ENCODE measurements around the gene CAMK1D. TPM values are rescaled to one million over a fixed set of nuclear protein-coding genes. Genes with fewer than 3 reads are reported as not detected.

Gene CAMK1D
- total RNA-seq, 4 donors from 2014 or later = 29.7 to 36.7 (median 33.3) TPM

DNA sequence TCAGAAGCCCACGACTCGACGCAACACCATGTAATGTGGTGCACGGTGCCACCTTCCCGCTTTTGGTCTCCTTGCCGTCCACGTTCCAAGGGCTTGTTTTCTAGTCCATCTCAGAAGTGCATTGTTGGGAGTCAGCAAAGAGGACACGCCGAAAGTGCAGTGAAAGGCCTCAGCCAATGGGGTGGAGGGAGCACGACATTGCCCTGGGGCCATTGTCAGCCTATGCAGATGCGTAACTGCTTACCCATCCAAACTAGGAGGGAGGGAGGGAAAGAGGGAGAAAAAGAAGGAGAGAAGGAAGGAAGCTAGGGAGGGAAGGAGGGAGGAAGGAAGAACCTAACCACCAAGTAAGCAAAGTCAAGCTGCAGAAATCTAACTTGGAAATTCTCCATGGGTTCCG is 449.8 kb downstream of the CAMK1D start:
- no peak overlapping the region for H3K4me3 ChIP-seq (ENCODE audit: low read depth, poor library complexity, severe bottlenecking)
- 81 to 84% methylated on average over 12 of the region's 12 CpGs for WGBS, 2 donors
- TF ChIP-seq, protein P1, sequence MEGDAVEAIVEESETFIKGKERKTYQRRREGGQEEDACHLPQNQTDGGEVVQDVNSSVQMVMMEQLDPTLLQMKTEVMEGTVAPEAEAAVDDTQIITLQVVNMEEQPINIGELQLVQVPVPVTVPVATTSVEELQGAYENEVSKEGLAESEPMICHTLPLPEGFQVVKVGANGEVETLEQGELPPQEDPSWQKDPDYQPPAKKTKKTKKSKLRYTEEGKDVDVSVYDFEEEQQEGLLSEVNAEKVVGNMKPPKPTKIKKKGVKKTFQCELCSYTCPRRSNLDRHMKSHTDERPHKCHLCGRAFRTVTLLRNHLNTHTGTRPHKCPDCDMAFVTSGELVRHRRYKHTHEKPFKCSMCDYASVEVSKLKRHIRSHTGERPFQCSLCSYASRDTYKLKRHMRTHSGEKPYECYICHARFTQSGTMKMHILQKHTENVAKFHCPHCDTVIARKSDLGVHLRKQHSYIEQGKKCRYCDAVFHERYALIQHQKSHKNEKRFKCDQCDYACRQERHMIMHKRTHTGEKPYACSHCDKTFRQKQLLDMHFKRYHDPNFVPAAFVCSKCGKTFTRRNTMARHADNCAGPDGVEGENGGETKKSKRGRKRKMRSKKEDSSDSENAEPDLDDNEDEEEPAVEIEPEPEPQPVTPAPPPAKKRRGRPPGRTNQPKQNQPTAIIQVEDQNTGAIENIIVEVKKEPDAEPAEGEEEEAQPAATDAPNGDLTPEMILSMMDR (IDR thresholded peaks at IDR 0.05) = no peak
- no peak for TF ChIP-seq POLR2A (IDR thresholded peaks at IDR 0.05)
- intact Hi-C loops (cut with DNase I; ENCODE audit: low total_unique reads) = no loop called here
- no peak for DNase-seq (ENCODE audit: low spot score in 2 of 2)

DNA sequence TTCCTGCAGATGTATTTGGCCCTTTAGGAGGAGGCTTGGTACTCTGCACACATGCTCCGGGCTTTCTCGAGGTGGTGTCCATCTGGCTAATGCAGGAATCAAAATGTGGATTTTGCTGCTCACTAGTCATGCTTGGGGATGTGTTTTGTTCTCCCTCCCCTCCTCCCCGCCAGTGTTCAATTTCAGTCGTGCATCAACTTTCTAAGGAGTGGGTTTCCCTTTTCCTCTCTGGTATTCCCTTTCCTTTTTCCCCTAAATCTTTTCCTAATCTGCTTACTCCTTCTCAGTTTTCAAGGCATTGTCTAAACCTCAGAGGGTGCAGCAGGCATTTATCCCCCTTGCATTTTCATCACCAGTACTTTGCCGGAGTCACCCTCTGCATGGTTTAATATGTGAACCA is 450.4 kb downstream of the CAMK1D start:
- no peak for DNase-seq (ENCODE audit: low spot score in 2 of 2)
- 81 to 86% methylated on average over 5 of the region's 5 CpGs for WGBS, 2 donors
- intact Hi-C loops (cut with DNase I; ENCODE audit: low total_unique reads) = no loop called here
- no peak overlapping the region for H3K4me3 ChIP-seq (ENCODE audit: low read depth, poor library complexity, severe bottlenecking)
- TF ChIP-seq POLR2A (IDR thresholded peaks at IDR 0.05) = no peak
- TF ChIP-seq, protein P1 (IDR thresholded peaks at IDR 0.05) = no peak

DNA sequence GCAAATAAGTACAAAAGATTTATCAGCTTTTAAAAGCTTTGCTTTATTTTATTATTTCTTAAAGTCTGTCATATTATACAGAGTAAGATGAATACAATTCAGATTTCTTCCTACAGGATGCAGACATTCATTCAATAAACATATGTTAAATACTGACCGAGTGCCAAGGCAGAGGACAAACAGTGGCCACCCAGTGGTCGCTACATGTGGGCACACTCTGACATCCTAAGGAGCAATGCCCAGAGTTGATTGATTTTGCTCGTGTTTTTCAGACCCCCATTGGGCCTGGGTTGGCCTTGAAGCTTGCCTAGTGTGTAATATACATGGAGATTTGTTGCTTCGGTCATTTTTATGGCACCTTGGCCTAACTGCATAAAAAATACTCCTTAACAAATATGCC is 451.0 kb downstream of the CAMK1D start:
- 93 to 94% methylated on average over 4 of the region's 4 CpGs for WGBS, 2 donors
- no peak overlapping the region for H3K4me3 ChIP-seq (ENCODE audit: low read depth, poor library complexity, severe bottlenecking)
- DNase-seq (ENCODE audit: low spot score in 2 of 2) = no peak
- TF ChIP-seq, protein P1 (IDR thresholded peaks at IDR 0.05) = no peak
- TF ChIP-seq POLR2A (IDR thresholded peaks at IDR 0.05) = no peak
- intact Hi-C loops (cut with DNase I; ENCODE audit: low total_unique reads) = no loop called here

DNA sequence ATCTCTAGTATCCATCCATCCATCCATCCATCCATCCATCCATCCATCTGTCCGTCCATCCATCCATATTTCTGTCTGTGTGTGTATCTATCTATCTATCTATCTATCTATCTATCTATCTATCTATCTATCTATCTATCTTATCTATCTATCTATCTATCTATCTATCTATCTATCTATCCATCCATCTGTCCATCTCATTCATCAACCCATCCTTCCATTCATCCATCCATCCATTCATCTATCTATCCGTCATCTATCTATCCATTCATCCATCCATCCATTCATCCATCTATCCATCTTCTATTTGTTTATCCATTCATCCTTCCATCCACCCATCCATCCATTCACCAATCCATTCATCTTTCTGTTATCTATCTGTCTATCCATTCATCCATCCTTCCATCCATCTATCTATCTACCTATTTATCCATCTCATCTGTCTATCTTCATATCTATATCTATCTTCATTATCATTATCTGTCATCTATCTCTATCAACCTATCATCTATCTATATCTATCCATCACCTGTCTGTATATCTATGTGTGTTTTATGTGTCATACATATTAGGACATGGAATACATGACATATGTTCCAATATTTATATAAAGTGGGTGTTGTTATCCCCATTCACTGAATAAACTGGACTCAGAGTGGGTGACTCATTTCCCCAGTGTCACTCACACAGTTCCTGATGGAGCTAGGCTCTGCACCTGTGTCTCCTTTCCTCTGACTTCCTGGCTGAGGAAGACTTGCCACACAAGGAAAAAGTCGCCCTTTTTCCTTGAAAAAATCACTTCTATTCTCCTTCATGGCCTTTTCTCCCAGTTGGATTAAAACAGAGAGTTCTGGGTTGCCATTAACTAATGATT is 452.1 kb downstream of the CAMK1D start:
- DNase-seq (ENCODE audit: low spot score in 2 of 2) = no peak
- intact Hi-C loops (cut with DNase I; ENCODE audit: low total_unique reads) = no loop called here
- 94 to 96% methylated on average over 3 of the region's 3 CpGs for WGBS, 2 donors
- TF ChIP-seq POLR2A (IDR thresholded peaks at IDR 0.05) = no peak
- TF ChIP-seq, protein P1 (IDR thresholded peaks at IDR 0.05) = no peak
- no peak overlapping the region for H3K4me3 ChIP-seq (ENCODE audit: low read depth, poor library complexity, severe bottlenecking)

DNA sequence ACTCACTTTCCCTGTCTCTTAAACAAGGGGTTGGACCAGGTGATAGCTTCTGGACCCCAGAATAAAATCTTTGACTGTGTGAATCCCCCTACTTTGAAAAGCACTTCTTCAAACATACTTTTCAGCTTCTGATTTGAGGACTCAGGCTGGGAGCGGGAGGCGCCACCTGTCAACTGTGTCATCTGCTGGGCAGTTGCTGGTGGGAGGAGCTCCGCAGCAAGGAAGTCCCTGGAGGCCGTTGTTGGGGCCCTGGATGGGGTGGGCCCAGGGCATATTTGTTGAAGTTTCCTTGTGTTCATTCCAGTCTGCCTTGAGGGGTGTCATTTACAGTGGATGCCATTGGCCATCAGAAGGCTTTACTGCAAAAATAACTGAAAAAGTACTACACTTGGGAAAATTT is 454.4 kb downstream of the CAMK1D start:
- H3K4me3 ChIP-seq (ENCODE audit: low read depth, poor library complexity, severe bottlenecking) = no peak overlapping the region
- WGBS, 2 donors = 83 to 85% methylated on average over 4 of the region's 4 CpGs
- TF ChIP-seq, protein P1 (IDR thresholded peaks at IDR 0.05) = no peak
- TF ChIP-seq POLR2A (IDR thresholded peaks at IDR 0.05) = no peak
- intact Hi-C loops (cut with DNase I; ENCODE audit: low total_unique reads) = no loop called here
- no peak for DNase-seq (ENCODE audit: low spot score in 2 of 2)
